A549 (cell line): Measurements from ENCODE around the gene TACC2. TPM values are rescaled to one million over a fixed set of nuclear protein-coding genes. Genes with fewer than 3 reads are reported as not detected.

Experiments
- ATAC-seq, 2 experiments: fragments of 200-7000 bp in 1 of 2; fragments of >200 bp in 1 of 2; cut with Nextera tagmentation in 1 of 2; cut with Tn5 transposase in 1 of 2; 3 replicates each; pipeline versions ENCODE4 v1.8.0 to v1.9.1; 2018 to 2020; ENCODE audit warnings: mild to moderate bottlenecking in 1 of 2, moderate library complexity in 1 of 2
- CTCF ChIA-PET: fragments of 300-600 bp; sonication (Branson Sonifier 250); formaldehyde crosslinking; extraction: SDS; loops from one replicate; lab custom pipeline; 2021; ENCODE audit warnings: antibody characterized with exemption, inconsistent platforms; lab: Yijun Ruan, JAX
- POLR2A ChIA-PET: fragments of 350-600 bp; formaldehyde crosslinking; extraction: SDS; loops from one replicate; lab custom pipeline; 2021; ENCODE audit warnings: antibody characterized with exemption, inconsistent platforms; lab: Yijun Ruan, JAX
- DNase-seq, 2 experiments: peaks; one replicate each; pipeline versions ENCODE4 v3.0.0 to v3.0.0-alpha.2; 2011 to 2016; ENCODE audit warnings: low read depth in 1 of 2, low spot score in 1 of 2
- FAIRE-seq: peaks from 2 replicates; lab custom pipeline; 2011; peaks lifted over from hg19 to GRCh38; lab: Jason Lieb, UNC
- H3K27ac ChIP-seq, 2 experiments: fragments of >200 bp; sonication (Bioruptor Twin); formaldehyde crosslinking; 3 replicates each; pipeline ENCODE4 v1.5.1; 2016 to 2017
- H3K4me1 ChIP-seq: fragments of >200 bp; sonication (Bioruptor Twin); formaldehyde crosslinking; 3 replicates; pipeline ENCODE4 v1.6.1; 2016
- H3K4me2 ChIP-seq: fragments of >200 bp; sonication (Bioruptor Twin); formaldehyde crosslinking; 3 replicates; pipeline ENCODE4 v1.6.1; 2016
- H3K4me3 ChIP-seq: fragments of >200 bp; sonication (Bioruptor Twin); formaldehyde crosslinking; 3 replicates; pipeline ENCODE4 v1.5.1; 2016
- H3K9me3 ChIP-seq: fragments of >200 bp; sonication (Bioruptor Twin); formaldehyde crosslinking; 3 replicates; pipeline ENCODE4 v1.6.1; 2016
- CEBPB ChIP-seq, 2 experiments: fragments of >200 bp in 1 of 2; sonication (Bioruptor Twin) in 1 of 2; formaldehyde crosslinking in 1 of 2; IDR thresholded peaks; 2 replicates each; pipeline ENCODE4 v1.6.1; 2012 to 2016
- CHD4 ChIP-seq: fragments of 200-600 bp; sonication (generic); IDR thresholded peaks from 2 replicates; pipeline ENCODE4 v1.6.1; 2016; ENCODE audit warnings: antibody characterized with exemption, mild to moderate bottlenecking, borderline replicate concordance
- EHF ChIP-seq: fragments of 250-450 bp; sonication (Bioruptor Pico); IDR thresholded peaks from 2 replicates; pipeline ENCODE4 v1.5.0; 2020; ENCODE audit warnings: mild to moderate bottlenecking
- FOSL2 ChIP-seq, 2 experiments: fragments of 450-650 bp in 1 of 2; fragments of >200 bp in 1 of 2; sonication (Bioruptor Twin) in 1 of 2; formaldehyde crosslinking; IDR thresholded peaks; 2 replicates each; pipeline versions ENCODE4 v1.5.0 to v1.6.1; 2016 to 2020; ENCODE audit warnings: mild to moderate bottlenecking in 1 of 2, moderate library complexity in 1 of 2
- FOXS1 ChIP-seq: fragments of 250-450 bp; sonication (Bioruptor Pico); IDR thresholded peaks from 2 replicates; pipeline ENCODE4 v1.5.0; 2020; ENCODE audit warnings: mild to moderate bottlenecking, moderate library complexity
- GATA3 ChIP-seq: IDR thresholded peaks from 2 replicates; pipeline ENCODE4 v1.6.1; 2012; ENCODE audit warnings: borderline replicate concordance
- HDAC2 ChIP-seq: fragments of 200-600 bp; sonication (generic); IDR thresholded peaks from 2 replicates; pipeline ENCODE4 v1.6.1; 2016
- HOXB13 ChIP-seq: fragments of 250-450 bp; sonication (Bioruptor Pico); IDR thresholded peaks from 2 replicates; pipeline ENCODE4 v1.5.0; 2020; ENCODE audit warnings: low read depth, mild to moderate bottlenecking, moderate library complexity
- HOXB5 ChIP-seq: fragments of 250-450 bp; sonication (Bioruptor Pico); IDR thresholded peaks from 2 replicates; pipeline ENCODE4 v1.5.0; 2020; ENCODE audit warnings: mild to moderate bottlenecking, moderate library complexity
- KDM1A ChIP-seq: fragments of 200-600 bp; sonication (generic); IDR thresholded peaks from 2 replicates; pipeline ENCODE4 v1.6.1; 2016; ENCODE audit warnings: low read depth, mild to moderate bottlenecking
- KDM5A ChIP-seq: fragments of 200-600 bp; sonication (generic); IDR thresholded peaks from 2 replicates; pipeline ENCODE4 v1.6.1; 2016; ENCODE audit warnings: antibody characterized with exemption, mild to moderate bottlenecking
- MAZ ChIP-seq: fragments of 150-350 bp; IDR thresholded peaks from 2 replicates; pipeline ENCODE4 v1.6.1; 2014; ENCODE audit warnings: antibody characterized with exemption, low read depth, low read length, borderline replicate concordance
- NFE2L2 ChIP-seq: fragments of 150-350 bp; conservative IDR thresholded peaks from 2 replicates; pipeline ENCODE4 v1.6.1; 2014; ENCODE audit warnings: low read length
- TFCP2L1 ChIP-seq: fragments of 250-450 bp; sonication (Bioruptor Pico); IDR thresholded peaks from 2 replicates; pipeline ENCODE4 v1.5.0; 2021; ENCODE audit warnings: mild to moderate bottlenecking
- TP53 ChIP-seq: fragments of 250-450 bp; sonication (Bioruptor Pico); IDR thresholded peaks from 2 replicates; pipeline ENCODE4 v1.5.0; 2021; ENCODE audit warnings: mild to moderate bottlenecking, moderate library complexity
- ZNF302 ChIP-seq: fragments of 250-450 bp; sonication (Bioruptor Pico); IDR thresholded peaks from 2 replicates; pipeline ENCODE4 v1.9.0; 2021; ENCODE audit warnings: inconsistent platforms, mild to moderate bottlenecking, moderate library complexity
- ZSCAN20 ChIP-seq: fragments of 250-450 bp; sonication (Bioruptor Pico); IDR thresholded peaks from 2 replicates; pipeline ENCODE4 v1.8.0; 2022; ENCODE audit warnings: mild to moderate bottlenecking, moderate library complexity
- WGBS: methylation state at CpG from one replicate; pipeline ENCODE4 v1.1.6; 2017; ENCODE audit errors: missing lambda C conversion rate; 5-methylcytosine and 5-hydroxymethylcytosine counted together
- polyA plus RNA-seq, 4 experiments: library from polyadenylated mRNA; depleted of rRNA in 3 of 4; stranded (reverse); fragments of >200 nt; fragmentation: RNase III in 1 of 4; extraction: RNeasy Plus Mini Kit Qiagen cat#74134 plus additional on column Dnase treatment in 1 of 4; gene quantifications; 2 replicates in 3 of 4; 3 replicates in 1 of 4; pipeline ENCODE4 v1.2.3, GENCODE V29; 2011 to 2017
- TF ChIP-seq, protein P1 (sequence below): fragments of >200 bp; sonication (Bioruptor Twin); formaldehyde crosslinking; IDR thresholded peaks from 2 replicates; pipeline ENCODE4 v1.6.1; 2016
- TF ChIP-seq, protein P2 (sequence below): fragments of 200-600 bp; sonication (generic); IDR thresholded peaks from 2 replicates; pipeline ENCODE4 v1.6.1; 2016; ENCODE audit warnings: antibody characterized with exemption, mild to moderate bottlenecking, moderate library complexity
- TF ChIP-seq, protein P3 (sequence below): IDR thresholded peaks from 2 replicates; pipeline ENCODE4 v1.6.1; 2012

Gene TACC2
- polyA plus RNA-seq, 2 of the 4 experiments (the other 2 are of a cell fraction) = 83.3 to 128 TPM

DNA sequence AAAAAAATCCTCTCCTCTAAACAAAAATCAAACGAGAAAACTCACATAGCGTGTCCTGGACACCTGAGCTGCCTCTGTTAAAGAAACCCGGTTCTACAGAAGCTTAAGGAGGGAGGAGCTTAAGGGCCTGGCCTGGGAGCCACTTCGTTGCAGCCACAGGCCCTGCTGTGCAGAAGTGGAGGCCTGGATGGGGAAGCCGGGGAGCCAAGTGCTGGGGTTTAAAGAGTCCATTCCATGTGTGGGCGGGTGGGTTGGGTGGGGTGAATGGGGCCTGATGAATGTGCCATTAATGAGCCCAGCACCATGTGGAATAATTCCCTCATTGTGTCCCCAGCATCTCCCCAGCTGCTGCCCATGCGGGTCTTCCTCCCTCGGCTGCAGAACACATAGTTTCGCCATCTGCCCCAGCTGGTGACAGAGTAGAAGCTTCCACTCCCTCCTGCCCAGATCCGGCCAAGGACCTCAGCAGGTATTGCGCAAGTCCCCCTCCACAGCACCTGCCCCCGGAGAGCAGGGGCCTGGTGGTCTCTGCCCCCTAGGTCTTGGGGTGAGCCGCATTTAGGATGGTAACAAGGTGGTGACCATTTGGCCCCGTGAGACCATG lies 154.4 kb downstream of the TACC2 start:
- no peak overlapping the region for H3K4me3 ChIP-seq
- FAIRE-seq (no peak), DNase-seq (no peak), ATAC-seq (no peak)
- CTCF ChIA-PET = interaction anchor here (0.6 to 5.0 kb wide), 34 partner anchors 10 to 422 kb away, joined by 3 to 36 read pairs (median 6); partner anchors contain the start of genes ATE1 and NSMCE4A
- POLR2A ChIA-PET = no interaction called here
- peak overlapping the region; percentile 88 to 92 for H3K27ac ChIP-seq
- H3K4me1 ChIP-seq = peaks cover 77% of the 10 kb centered on the region
- no peak for TF ChIP-seq TFCP2L1 (CRISPR knock-in tag)
- peak; percentile 82 to 93 for TF ChIP-seq CEBPB (IDR thresholded peaks at IDR 0.05)
- no peak for TF ChIP-seq EHF (CRISPR knock-in tag)
- no peak for TF ChIP-seq TP53
- TF ChIP-seq, protein P1, sequence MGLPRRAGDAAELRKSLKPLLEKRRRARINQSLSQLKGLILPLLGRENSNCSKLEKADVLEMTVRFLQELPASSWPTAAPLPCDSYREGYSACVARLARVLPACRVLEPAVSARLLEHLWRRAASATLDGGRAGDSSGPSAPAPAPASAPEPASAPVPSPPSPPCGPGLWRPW = no peak
- no peak for TF ChIP-seq CHD4
- TF ChIP-seq, protein P2, sequence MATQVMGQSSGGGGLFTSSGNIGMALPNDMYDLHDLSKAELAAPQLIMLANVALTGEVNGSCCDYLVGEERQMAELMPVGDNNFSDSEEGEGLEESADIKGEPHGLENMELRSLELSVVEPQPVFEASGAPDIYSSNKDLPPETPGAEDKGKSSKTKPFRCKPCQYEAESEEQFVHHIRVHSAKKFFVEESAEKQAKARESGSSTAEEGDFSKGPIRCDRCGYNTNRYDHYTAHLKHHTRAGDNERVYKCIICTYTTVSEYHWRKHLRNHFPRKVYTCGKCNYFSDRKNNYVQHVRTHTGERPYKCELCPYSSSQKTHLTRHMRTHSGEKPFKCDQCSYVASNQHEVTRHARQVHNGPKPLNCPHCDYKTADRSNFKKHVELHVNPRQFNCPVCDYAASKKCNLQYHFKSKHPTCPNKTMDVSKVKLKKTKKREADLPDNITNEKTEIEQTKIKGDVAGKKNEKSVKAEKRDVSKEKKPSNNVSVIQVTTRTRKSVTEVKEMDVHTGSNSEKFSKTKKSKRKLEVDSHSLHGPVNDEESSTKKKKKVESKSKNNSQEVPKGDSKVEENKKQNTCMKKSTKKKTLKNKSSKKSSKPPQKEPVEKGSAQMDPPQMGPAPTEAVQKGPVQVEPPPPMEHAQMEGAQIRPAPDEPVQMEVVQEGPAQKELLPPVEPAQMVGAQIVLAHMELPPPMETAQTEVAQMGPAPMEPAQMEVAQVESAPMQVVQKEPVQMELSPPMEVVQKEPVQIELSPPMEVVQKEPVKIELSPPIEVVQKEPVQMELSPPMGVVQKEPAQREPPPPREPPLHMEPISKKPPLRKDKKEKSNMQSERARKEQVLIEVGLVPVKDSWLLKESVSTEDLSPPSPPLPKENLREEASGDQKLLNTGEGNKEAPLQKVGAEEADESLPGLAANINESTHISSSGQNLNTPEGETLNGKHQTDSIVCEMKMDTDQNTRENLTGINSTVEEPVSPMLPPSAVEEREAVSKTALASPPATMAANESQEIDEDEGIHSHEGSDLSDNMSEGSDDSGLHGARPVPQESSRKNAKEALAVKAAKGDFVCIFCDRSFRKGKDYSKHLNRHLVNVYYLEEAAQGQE = no peak
- peaks cover 12% of the 10 kb centered on the region; the same call in 2 of the 3 replicates for H3K9me3 ChIP-seq
- peak overlapping the region; percentile 86 for H3K4me2 ChIP-seq
- WGBS = 82% methylated on average over 12 of the region's 14 CpGs

DNA sequence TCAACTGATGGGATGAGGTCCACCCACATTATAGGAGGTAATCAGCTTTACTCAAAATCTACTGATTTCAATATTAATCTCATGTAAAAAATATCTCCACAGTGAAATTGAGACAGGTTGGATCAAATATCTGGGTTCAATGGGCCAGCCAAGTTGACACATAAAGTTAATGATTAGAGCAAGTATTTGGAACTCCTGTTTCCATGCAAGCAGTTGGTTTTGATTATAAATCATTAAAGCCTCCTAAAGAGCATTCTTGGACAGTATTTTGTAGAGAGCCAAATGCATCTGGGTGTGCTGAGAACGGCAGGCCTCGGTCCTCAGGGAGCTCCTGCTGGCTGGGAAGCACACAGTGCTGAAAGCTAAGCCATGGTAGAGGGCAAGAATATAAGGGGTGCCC lies 155.2 kb downstream of the TACC2 start:
- WGBS = 100% methylated on average over 2 of the region's 2 CpGs
- peaks cover 12% of the 10 kb centered on the region; the same call in 2 of the 3 replicates for H3K9me3 ChIP-seq
- CTCF ChIA-PET = interaction anchor here (1.0 to 1.8 kb wide), 6 partner anchors 26 to 421 kb away, joined by 3 to 5 read pairs (median 4); no protein-coding TSS in a partner anchor
- H3K4me1 ChIP-seq = peaks cover 73% of the 10 kb centered on the region
- POLR2A ChIA-PET = no interaction called here
- FAIRE-seq (no peak), DNase-seq (no peak), ATAC-seq (no peak)
- peak overlapping the region; percentile 4 to 92; a peak in 3 of 6 replicates for H3K27ac ChIP-seq
- no peak overlapping the region for H3K4me3 ChIP-seq
- 0 out of 3 replicates have a peak overlapping the region, but pooled peaks have one; percentile 86 for H3K4me2 ChIP-seq
- TF ChIP-seq MAZ = no peak
- no peak for TF ChIP-seq KDM5A
- no peak for TF ChIP-seq GATA3
- TF ChIP-seq ZNF302 (CRISPR knock-in tag) = no peak
- TF ChIP-seq FOXS1 (CRISPR knock-in tag) = no peak
- TF ChIP-seq CEBPB (IDR thresholded peaks at IDR 0.05) = no peak
- TF ChIP-seq HOXB13 = no peak
- TF ChIP-seq ZSCAN20 (CRISPR knock-in tag) = no peak

DNA sequence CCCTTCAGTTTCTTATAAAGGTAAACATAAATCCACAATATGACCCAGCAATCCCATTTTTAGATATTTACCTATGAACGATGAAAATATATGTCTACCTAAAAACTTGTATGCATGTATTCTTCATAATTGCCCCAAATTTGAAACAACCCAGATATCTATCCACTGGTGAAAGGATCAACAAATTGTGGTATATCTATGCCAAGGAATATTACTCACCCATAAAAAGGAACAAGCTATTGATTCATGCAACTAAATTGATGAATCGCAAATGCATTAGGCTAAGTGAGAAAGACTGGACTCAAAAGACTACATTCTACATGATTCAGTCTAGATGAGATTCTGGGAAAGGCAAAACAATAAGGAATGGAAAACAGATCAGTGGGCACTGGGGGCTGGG lies 156.2 kb downstream of the TACC2 start:
- ChIA-PET POLR2A (no interaction called here), CTCF (interaction anchor here (1.1 to 1.6 kb wide), 3 partner anchors 27 to 93 kb away, joined by 3 to 5 read pairs (median 3); no protein-coding TSS in a partner anchor)
- Histone ChIP-seq H3K4me2 (no peak overlapping the region), H3K4me1 (peaks cover 63% of the 10 kb centered on the region), H3K27ac (no peak overlapping the region), H3K4me3 (no peak overlapping the region), H3K9me3 (peaks cover 12% of the 10 kb centered on the region; the same call in 2 of the 3 replicates)
- no peak for DNase-seq
- TF ChIP-seq CHD4 (peak; percentile 64; the same call in 1 of the 2 replicates), HDAC2 (0 out of 2 replicates have a peak, but pooled peaks have one; percentile 77), FOSL2 (IDR thresholded peaks at IDR 0.05) (no peak), FOSL2 (CRISPR knock-in tag; IDR thresholded peaks at IDR 0.05) (no peak), NFE2L2 (no peak), TP53 (no peak), HOXB13 (no peak), HOXB5 (CRISPR knock-in tag) (no peak), KDM1A (peak; percentile 90)
- TF ChIP-seq, protein P3, sequence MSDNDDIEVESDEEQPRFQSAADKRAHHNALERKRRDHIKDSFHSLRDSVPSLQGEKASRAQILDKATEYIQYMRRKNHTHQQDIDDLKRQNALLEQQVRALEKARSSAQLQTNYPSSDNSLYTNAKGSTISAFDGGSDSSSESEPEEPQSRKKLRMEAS = no peak
- ATAC-seq = no peak
- no peak for FAIRE-seq
- WGBS = 94% methylated on average over 2 of the region's 2 CpGs
